Measurements from ENCODE around the gene HNF4A.

GRCh38 chr20:44463466-44463865, 108.0 kb downstream of the HNF4A start:
- TF ChIP-seq POLR2A (IDR thresholded peaks at IDR 0.05) = no peak
- no peak for TF ChIP-seq CTCF (IDR thresholded peaks at IDR 0.05)

All from thyroid gland (tissue), 4 donors.